CMK (cell line): Measurements from ENCODE around the gene TM4SF1.

Experiments used
- DNase-seq: peaks from one replicate; pipeline ENCODE4 v3.0.0-alpha.2; 2010; ENCODE audit warnings: low read depth

TM4SF1 gene, protein sequence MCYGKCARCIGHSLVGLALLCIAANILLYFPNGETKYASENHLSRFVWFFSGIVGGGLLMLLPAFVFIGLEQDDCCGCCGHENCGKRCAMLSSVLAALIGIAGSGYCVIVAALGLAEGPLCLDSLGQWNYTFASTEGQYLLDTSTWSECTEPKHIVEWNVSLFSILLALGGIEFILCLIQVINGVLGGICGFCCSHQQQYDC

GRCh38 chr3:149377408-149378364 is at the start of gene TM4SF1:
Gene TM4SF1 (minus strand): TSS chr3:149377649. CDS start chr3:149377547, 102 bp downstream.
- DNase-seq = no peak

DNA sequence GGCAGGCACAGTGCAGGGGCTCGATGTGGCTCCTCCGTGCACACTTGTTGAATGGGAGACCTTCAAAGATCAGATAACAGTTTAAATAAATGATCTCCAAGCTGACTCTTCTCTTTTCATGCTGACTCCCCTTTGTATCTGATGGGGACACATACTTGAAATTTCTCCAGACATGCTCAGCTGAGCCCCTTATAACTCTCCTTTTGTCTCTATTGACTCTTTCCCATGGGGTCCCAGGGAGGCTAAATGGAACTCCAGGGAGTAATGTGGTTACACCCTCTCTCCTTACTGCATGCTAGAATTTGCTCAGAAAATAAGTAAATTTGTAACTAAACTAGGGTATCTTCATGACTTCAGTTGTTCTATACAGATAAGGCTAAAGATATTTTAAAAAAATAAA is 48.9 kb upstream of the TM4SF1 start:
- no peak for DNase-seq

GRCh38 chr3:149424918-149425317 is 47.5 kb upstream of the TM4SF1 start:
- DNase-seq = no peak

GRCh38 chr3:149421764-149422163 is 44.3 kb upstream of the TM4SF1 start:
- no peak for DNase-seq

- no peak for DNase-seq
These were observed 42.4 kb upstream of the TM4SF1 start for GRCh38 chr3:149419816-149420215.

DNA sequence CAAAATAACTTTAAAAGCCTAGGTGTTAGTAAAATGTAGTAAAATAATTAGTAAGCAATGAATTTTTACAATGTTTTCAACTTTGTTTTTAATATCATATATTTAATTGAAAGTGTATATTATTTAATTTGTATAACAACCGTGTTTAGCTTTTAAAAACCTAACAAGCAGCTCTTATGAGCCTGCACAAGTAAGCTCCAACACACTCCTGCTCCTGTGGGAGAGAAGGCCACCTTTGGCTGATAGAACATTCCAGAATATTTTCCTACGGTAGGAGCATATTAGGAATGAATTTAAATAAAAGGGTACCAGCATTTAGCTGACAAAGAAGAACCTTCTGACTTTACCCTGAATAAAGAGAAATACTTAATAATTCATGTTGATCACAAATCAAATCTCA is 40.3 kb upstream of the TM4SF1 start:
- DNase-seq = no peak

- DNase-seq = no peak
These were observed 39.7 kb upstream of the TM4SF1 start for GRCh38 chr3:149417174-149417573.

DNA sequence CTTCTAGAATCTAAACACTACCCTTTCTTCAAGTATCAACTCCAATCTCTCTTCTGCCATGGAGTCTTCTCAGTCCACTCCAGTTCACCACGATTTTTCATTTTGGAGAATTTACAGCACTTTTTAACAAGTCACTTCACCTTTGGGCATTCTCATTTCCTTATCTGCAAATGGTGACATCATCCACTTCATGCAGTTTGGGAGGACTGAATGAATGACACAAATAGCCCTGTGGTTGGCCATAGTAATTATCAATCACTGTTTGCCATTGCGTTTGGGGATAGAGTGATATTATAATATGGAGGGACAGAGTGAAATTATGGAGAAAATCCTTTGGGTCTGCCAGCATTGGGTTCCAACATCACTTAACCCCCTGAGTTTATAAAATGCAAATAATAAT is 38.0 kb upstream of the TM4SF1 start:
- no peak for DNase-seq

- no peak for DNase-seq
These were observed 37.2 kb upstream of the TM4SF1 start for GRCh38 chr3:149414557-149415231.

DNA sequence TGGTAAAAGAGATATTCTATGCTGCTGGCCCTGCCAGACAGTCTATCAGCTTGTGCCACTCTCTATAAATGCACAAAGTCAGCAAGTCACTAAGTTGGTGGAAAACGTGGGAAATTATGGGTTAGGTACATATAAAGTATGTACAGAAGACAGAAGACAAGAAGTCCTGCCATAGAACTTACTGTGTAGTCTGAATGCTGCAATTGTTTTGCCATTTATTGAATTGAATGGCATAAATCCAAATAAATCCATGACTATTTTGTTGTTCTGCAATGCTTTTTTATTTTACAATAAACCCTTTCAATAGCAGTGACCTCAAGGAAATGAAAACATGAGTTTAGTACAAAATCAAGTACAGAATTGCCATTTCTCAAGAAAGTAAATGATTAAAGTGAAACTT is 34.1 kb upstream of the TM4SF1 start:
- DNase-seq = no peak

DNA sequence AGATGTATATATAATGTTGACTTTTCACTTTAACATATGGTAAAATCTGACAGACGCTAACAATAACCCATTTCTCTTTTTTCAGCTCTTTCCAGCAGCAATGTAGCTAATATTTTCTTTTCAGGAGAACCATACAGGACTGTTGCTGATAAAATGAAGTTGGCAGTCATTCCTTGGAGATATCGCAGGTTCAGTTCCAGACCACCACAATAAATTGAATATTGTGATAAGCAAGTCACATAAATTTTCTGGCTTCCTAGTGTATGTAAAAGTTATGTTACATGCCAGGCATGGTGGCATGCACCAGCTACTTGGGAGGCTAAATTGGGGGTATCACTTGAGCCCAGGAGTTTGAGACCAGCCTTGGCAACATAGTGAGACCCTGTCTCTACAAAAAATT is 31.9 kb upstream of the TM4SF1 start:
- no peak for DNase-seq

- no peak for DNase-seq
These were observed 30.4 kb upstream of the TM4SF1 start for GRCh38 chr3:149407898-149408297.

- no peak for DNase-seq
These were observed 28.8 kb upstream of the TM4SF1 start for GRCh38 chr3:149406244-149406752.

DNA sequence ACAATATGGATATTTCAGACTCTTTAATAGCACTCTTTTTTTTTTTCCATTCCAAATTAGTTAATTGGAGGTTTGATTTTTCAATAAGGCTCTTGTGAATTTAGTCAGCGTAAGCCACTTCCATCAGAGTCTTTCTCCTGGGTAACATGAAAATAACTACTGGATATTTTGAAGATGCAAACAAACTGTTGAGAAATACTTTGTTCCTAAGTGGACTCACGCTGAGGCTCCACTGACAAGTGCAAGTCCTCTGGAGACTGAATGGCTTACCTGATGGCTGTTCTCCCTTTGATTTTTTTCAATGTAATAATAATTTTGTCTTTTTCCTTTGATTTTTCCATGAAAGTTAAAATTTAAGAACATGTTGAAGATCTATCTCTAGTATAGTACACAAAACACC is 26.0 kb upstream of the TM4SF1 start:
- no peak for DNase-seq

GRCh38 chr3:149402481-149402880 is 25.0 kb upstream of the TM4SF1 start:
- DNase-seq = no peak

- no peak for DNase-seq
These were observed 24.5 kb upstream of the TM4SF1 start for GRCh38 chr3:149401926-149402310.

DNA sequence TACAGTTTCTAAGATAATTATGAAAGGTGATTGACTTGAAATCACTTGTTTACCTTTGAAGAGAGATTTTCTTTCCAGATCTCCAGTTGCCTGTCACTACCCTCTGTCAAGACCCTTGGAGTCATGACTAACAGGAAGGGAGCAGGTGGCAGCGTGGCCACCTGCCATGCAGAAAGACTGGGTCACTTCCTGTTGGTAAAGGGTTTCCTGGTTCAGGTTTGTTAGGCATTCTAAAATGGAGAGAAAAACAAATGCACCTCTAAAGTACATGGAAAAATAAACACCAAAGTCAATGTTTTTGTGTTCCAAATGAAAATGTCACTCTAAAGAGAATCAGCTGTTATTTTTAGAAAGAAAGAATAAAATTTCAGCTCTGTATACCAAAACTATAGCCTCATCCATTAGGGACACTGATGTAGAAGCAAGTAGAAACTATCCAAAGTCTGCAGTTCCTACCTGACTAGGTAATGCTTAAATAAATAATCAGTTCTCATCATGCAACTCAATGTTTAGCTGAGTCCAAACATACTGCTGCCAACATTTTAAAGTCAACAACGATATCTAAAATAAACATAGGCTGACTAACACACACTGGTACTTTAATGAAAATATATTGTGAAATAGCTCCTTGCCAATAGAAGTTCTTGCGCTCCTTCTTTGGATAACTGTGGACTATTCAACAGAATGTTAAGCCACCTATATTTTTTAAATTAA is 23.9 kb upstream of the TM4SF1 start:
- DNase-seq = no peak

GRCh38 chr3:149400645-149401044 is 23.2 kb upstream of the TM4SF1 start:
- DNase-seq = no peak

- no peak for DNase-seq
These were observed 20.8 kb upstream of the TM4SF1 start for GRCh38 chr3:149398296-149398695.

DNA sequence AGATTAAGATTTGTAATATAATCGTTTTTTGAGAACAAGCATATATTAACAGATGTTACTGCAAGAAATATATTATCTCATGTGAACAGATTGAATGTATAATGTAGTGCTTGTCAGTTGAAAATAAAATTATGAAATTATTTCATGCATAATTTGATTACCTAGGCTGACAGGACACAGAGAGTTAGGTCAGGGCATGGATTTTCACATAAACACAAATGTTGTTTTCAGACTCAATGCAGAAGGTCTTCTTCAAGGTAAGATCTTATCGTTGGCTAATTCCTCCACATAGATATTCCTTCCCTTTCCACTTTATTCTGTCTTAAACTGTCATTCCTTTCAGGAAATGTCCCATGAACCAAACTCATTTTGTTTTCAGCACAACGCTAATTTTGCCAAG is 20.1 kb upstream of the TM4SF1 start:
- DNase-seq = no peak

DNA sequence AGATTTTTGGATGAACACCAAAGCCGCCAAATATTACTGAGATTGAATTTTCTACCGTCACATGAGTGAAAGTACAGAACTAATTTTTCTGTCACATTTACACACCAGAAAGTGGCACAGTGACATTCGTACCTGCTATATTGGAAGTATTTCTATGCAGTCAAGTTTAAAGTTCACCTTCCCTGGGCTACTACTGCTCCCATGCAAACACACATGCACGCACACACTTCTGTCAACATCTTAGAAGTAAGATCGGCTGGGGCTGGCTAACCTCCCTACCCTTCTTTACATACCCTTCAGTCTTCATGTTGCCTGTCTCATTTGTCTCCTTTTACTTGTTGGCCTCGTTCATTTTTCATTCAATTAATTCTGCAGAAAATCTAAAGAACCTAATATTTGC is 19.0 kb upstream of the TM4SF1 start:
- no peak for DNase-seq
